ENCODE measurements around the gene MMP23B.

Gene MMP23B

DNA sequence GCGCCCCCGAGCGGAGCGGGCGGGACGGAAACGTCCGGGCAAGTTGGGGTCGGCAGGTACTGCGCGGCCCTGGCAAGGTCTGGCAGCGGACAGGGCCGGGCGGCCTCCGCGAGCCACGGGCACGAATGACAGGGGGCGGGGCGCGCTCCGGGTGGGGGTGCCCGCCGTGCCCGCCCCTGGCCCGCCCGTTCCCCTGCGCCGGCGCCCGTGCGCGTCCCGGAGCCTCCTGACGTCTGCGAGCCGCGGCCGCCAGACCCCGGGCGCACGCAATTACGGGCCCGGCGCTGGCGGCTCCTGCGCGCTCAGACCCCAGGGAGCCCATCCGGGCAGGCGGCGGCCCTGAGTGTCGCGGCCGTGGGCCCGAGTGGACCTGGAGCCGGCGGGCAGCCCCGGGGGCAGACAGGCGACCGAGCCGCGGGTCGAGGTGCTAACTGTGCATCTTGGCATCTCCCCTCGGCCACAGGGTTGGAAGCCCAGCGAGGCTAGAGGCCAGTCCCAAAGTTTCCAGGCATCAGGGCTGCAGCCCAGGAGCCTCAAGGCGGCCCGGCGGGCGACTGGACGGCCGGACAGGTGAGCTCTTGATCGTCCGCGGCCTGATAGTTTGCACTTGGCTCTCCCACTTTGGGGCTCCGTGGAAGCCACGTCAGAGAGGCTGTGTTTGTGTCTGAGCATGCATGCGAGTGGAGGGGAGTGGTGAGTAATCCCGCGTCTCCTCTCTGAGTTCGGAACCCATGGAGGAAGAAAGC, 15.8 kb upstream of the MMP23B start:
- TF ChIP-seq CREB1 (IDR thresholded peaks at IDR 0.05; ENCODE audit: low read depth) (no peak), RAD21 (IDR thresholded peaks at IDR 0.05; ENCODE audit: low read depth) (no peak), TEAD4 (IDR thresholded peaks at IDR 0.05) (no peak), YY1 (IDR thresholded peaks at IDR 0.05; ENCODE audit: low read depth) (no peak), EP300 (IDR thresholded peaks at IDR 0.05; ENCODE audit: borderline replicate concordance) (no peak), MAX (IDR thresholded peaks at IDR 0.05) (no peak), TAF1 (IDR thresholded peaks at IDR 0.05; ENCODE audit: low read depth) (no peak; the same call in 1 of the 2 replicates), NFIC (IDR thresholded peaks at IDR 0.05) (no peak)
- TF ChIP-seq, protein P1, sequence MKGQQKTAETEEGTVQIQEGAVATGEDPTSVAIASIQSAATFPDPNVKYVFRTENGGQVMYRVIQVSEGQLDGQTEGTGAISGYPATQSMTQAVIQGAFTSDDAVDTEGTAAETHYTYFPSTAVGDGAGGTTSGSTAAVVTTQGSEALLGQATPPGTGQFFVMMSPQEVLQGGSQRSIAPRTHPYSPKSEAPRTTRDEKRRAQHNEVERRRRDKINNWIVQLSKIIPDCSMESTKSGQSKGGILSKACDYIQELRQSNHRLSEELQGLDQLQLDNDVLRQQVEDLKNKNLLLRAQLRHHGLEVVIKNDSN (IDR thresholded peaks at IDR 0.05) = no peak

DNA sequence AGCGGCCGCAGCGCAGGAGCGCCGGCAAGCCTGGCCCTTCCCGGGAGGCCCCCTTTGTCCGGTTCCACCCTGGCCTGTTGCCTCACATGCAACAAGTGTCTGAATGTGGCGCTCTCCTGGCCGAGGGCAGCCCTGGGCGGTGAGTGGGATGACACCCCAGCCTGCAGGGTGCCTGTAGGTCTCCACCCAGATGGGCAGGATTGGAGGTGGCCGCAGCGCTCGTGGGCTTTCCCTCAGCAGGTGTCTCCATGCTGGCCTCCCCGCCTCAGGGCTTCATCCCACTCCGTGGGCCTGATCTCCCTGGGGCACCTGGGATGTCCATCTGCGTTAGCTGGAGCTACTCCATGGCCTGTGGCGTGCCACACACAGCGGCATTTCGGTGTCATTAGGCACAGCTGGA, 15.1 kb upstream of the MMP23B start:
- no peak for TF ChIP-seq RAD21 (IDR thresholded peaks at IDR 0.05; ENCODE audit: low read depth)
- no peak for TF ChIP-seq EP300 (IDR thresholded peaks at IDR 0.05; ENCODE audit: borderline replicate concordance)
- no peak for TF ChIP-seq MAX (IDR thresholded peaks at IDR 0.05)
- no peak for TF ChIP-seq CREB1 (IDR thresholded peaks at IDR 0.05; ENCODE audit: low read depth)
- TF ChIP-seq TEAD4 (IDR thresholded peaks at IDR 0.05) = no peak
- TF ChIP-seq, protein P2, sequence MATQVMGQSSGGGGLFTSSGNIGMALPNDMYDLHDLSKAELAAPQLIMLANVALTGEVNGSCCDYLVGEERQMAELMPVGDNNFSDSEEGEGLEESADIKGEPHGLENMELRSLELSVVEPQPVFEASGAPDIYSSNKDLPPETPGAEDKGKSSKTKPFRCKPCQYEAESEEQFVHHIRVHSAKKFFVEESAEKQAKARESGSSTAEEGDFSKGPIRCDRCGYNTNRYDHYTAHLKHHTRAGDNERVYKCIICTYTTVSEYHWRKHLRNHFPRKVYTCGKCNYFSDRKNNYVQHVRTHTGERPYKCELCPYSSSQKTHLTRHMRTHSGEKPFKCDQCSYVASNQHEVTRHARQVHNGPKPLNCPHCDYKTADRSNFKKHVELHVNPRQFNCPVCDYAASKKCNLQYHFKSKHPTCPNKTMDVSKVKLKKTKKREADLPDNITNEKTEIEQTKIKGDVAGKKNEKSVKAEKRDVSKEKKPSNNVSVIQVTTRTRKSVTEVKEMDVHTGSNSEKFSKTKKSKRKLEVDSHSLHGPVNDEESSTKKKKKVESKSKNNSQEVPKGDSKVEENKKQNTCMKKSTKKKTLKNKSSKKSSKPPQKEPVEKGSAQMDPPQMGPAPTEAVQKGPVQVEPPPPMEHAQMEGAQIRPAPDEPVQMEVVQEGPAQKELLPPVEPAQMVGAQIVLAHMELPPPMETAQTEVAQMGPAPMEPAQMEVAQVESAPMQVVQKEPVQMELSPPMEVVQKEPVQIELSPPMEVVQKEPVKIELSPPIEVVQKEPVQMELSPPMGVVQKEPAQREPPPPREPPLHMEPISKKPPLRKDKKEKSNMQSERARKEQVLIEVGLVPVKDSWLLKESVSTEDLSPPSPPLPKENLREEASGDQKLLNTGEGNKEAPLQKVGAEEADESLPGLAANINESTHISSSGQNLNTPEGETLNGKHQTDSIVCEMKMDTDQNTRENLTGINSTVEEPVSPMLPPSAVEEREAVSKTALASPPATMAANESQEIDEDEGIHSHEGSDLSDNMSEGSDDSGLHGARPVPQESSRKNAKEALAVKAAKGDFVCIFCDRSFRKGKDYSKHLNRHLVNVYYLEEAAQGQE (IDR thresholded peaks at IDR 0.05; ENCODE audit: low read depth) = no peak
- TF ChIP-seq TAF1 (IDR thresholded peaks at IDR 0.05; ENCODE audit: low read depth) = no peak
- no peak for TF ChIP-seq YY1 (IDR thresholded peaks at IDR 0.05; ENCODE audit: low read depth)
- TF ChIP-seq CEBPB (IDR thresholded peaks at IDR 0.05) = no peak
- TF ChIP-seq ZBTB7A (IDR thresholded peaks at IDR 0.05; ENCODE audit: low read depth) = no peak
- no peak for TF ChIP-seq NFIC (IDR thresholded peaks at IDR 0.05)
- TF ChIP-seq, protein P1 (IDR thresholded peaks at IDR 0.05) = no peak
- TF ChIP-seq EGR1 (IDR thresholded peaks at IDR 0.05) = no peak
- TF ChIP-seq TCF12 (IDR thresholded peaks at IDR 0.05; ENCODE audit: low read depth) = no peak
- TF ChIP-seq FOXM1 (IDR thresholded peaks at IDR 0.05; ENCODE audit: borderline replicate concordance, low read depth) = no peak

- TF ChIP-seq CEBPB (IDR thresholded peaks at IDR 0.05) = no peak
Measured at GRCh38 chr1:1617516-1617915, 14.5 kb upstream of the MMP23B start.

- no peak for TF ChIP-seq TEAD4 (IDR thresholded peaks at IDR 0.05)
- TF ChIP-seq YY1 (IDR thresholded peaks at IDR 0.05; ENCODE audit: low read depth) = no peak
- no peak for TF ChIP-seq EP300 (IDR thresholded peaks at IDR 0.05; ENCODE audit: borderline replicate concordance)
- no peak for TF ChIP-seq TAF1 (IDR thresholded peaks at IDR 0.05; ENCODE audit: low read depth)
- TF ChIP-seq EGR1 (IDR thresholded peaks at IDR 0.05) = no peak
- TF ChIP-seq NFIC (IDR thresholded peaks at IDR 0.05) = no peak
- no peak for TF ChIP-seq FOXM1 (IDR thresholded peaks at IDR 0.05; ENCODE audit: borderline replicate concordance, low read depth)
- TF ChIP-seq TCF12 (IDR thresholded peaks at IDR 0.05; ENCODE audit: low read depth) = no peak
- TF ChIP-seq CEBPB (IDR thresholded peaks at IDR 0.05) = no peak
- no peak for TF ChIP-seq RAD21 (IDR thresholded peaks at IDR 0.05; ENCODE audit: low read depth)
- no peak for TF ChIP-seq ZBTB7A (IDR thresholded peaks at IDR 0.05; ENCODE audit: low read depth)
Measured at GRCh38 chr1:1617925-1618324, 14.0 kb upstream of the MMP23B start.

- no peak for TF ChIP-seq FOXM1 (IDR thresholded peaks at IDR 0.05; ENCODE audit: borderline replicate concordance, low read depth)
- no peak for TF ChIP-seq TEAD4 (IDR thresholded peaks at IDR 0.05)
- TF ChIP-seq, protein P1 (IDR thresholded peaks at IDR 0.05) = no peak
- TF ChIP-seq CREB1 (IDR thresholded peaks at IDR 0.05; ENCODE audit: low read depth) = no peak
- no peak for TF ChIP-seq CEBPB (IDR thresholded peaks at IDR 0.05)
- no peak for TF ChIP-seq TCF12 (IDR thresholded peaks at IDR 0.05; ENCODE audit: low read depth)
- no peak for TF ChIP-seq YY1 (IDR thresholded peaks at IDR 0.05; ENCODE audit: low read depth)
- no peak for TF ChIP-seq ZBTB7A (IDR thresholded peaks at IDR 0.05; ENCODE audit: low read depth)
- TF ChIP-seq RAD21 (IDR thresholded peaks at IDR 0.05; ENCODE audit: low read depth) = no peak
- no peak for TF ChIP-seq TAF1 (IDR thresholded peaks at IDR 0.05; ENCODE audit: low read depth)
- no peak for TF ChIP-seq MAX (IDR thresholded peaks at IDR 0.05)
- no peak for TF ChIP-seq EGR1 (IDR thresholded peaks at IDR 0.05)
- no peak for TF ChIP-seq NFIC (IDR thresholded peaks at IDR 0.05)
- TF ChIP-seq EP300 (IDR thresholded peaks at IDR 0.05; ENCODE audit: borderline replicate concordance) = no peak
- TF ChIP-seq, protein P2 (IDR thresholded peaks at IDR 0.05; ENCODE audit: low read depth) = no peak
Measured at GRCh38 chr1:1618396-1619068, 13.4 kb upstream of the MMP23B start.

Data from Ishikawa (cell line).